Thyroid gland (tissue), 4 donors: ENCODE data around the gene CDKN2C.

Experiments used
- CTCF ChIP-seq, 6 experiments: fragments of 200-600 bp in 3 of 6; fragments of 450-650 bp in 3 of 6; sonication (generic) in 3 of 6; IDR thresholded peaks; one replicate each; pipeline ENCODE4 v1.5.1; 2016 to 2019; ENCODE audit warnings: antibody characterized with exemption in 6 of 6, mild to moderate bottlenecking in 2 of 6, inconsistent platforms in 1 of 6, moderate library complexity in 1 of 6
- POLR2A ChIP-seq, 2 donors: fragments of 450-650 bp; IDR thresholded peaks; one replicate each; pipeline ENCODE4 v1.6.1; 2017; ENCODE audit warnings: antibody characterized with exemption in 2 of 2, mild to moderate bottlenecking in 2 of 2, moderate library complexity in 1 of 2

DNA sequence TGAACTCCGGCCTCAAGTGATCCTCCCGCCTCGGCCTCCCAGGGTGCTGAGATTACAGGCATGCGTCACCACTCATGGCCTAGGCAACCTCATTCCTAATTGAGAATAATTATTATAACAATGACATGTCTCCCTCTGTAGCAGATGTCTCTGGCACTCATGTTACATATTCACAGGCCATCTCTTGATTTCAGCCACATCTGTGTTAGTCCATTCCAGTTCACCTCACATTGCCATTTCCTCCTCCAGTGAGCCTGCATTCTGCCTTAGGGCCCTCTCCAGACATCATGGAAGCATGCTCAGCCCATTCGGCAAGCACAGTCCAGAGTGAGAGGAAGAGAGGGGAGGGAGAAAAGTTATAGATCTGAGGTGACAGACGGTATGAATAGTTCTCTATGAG, 32.5 kb downstream of the CDKN2C start:
- TF ChIP-seq POLR2A (IDR thresholded peaks at IDR 0.05) (no peak), CTCF (IDR thresholded peaks at IDR 0.05) (no peak)
